ENCODE data around the gene POLR3B. TPM values are rescaled to one million over a fixed set of nuclear protein-coding genes. Genes with fewer than 3 reads are reported as not detected.

Gene POLR3B
- polyA plus RNA-seq, 1 donor (not counting 4 experiments of a cell fraction or from before 2014, with no cell fraction given): 13.9 TPM

- dilution Hi-C loops (cut with MboI; ENCODE audit: extremely low pct_ligation_motif_present, low sequenced_read_pairs): no loop called here
- peak; percentile 73 for FAIRE-seq
- no peak overlapping the region for H2AFZ ChIP-seq (ENCODE audit: control insufficient read depth, low read length)
These were observed 140.5 kb downstream of the POLR3B start for GRCh38 chr12:106498056-106498455.

GRCh38 chr12:106499628-106500027 lies 142.1 kb downstream of the POLR3B start:
- Histone ChIP-seq H3K4me3 (ENCODE audit: control insufficient read depth in 2 of 3, extremely low read depth in 1 of 3, insufficient read depth in 2 of 3, low read depth in 1 of 3, low read length in 3 of 3) (no peak overlapping the region), H3K27ac (ENCODE audit: control insufficient read depth, insufficient read depth, low read length) (no peak overlapping the region), H4K20me1 (ENCODE audit: control insufficient read depth, extremely low read depth, insufficient read depth, low read length) (no peaks in the 10 kb centered on the region), H2AFZ (ENCODE audit: control insufficient read depth, low read length) (no peak overlapping the region), H3K9me3 (ENCODE audit: control insufficient read depth, low read depth, low read length) (no peaks in the 10 kb centered on the region), H3K27me3 (ENCODE audit: control insufficient read depth, extremely low read depth, insufficient read depth, low read length) (no peaks in the 10 kb centered on the region), H3K79me2 (ENCODE audit: control insufficient read depth, insufficient read depth, low read length) (no peaks in the 10 kb centered on the region), H3K4me2 (ENCODE audit: control insufficient read depth, extremely low read depth, insufficient read depth, low read depth, low read length) (no peak overlapping the region), H3K9ac (ENCODE audit: control insufficient read depth, extremely low read depth, insufficient read depth, low read length) (no peak overlapping the region), H3K36me3 (ENCODE audit: control insufficient read depth in 2 of 2, extremely low read depth in 1 of 2, insufficient read depth in 2 of 2, low read length in 2 of 2) (peaks cover 4 to 11% of the 10 kb centered on the region in 2 experiments), H3K4me1 (ENCODE audit: control insufficient read depth, extremely low read depth, insufficient read depth, low read length) (peaks cover 5% of the 10 kb centered on the region), H3K9me1 (ENCODE audit: control insufficient read depth, extremely low read depth, insufficient read depth, low read length) (no peaks in the 10 kb centered on the region)
- no peak for FAIRE-seq
- no peak for DNase-seq (ENCODE audit: low read depth, low spot score)
- TF ChIP-seq CTCF (optimal IDR thresholded peaks at IDR 0.05 in 1 of 3, IDR thresholded peaks at IDR 0.05 in 1 of 3, conservative IDR thresholded peaks at IDR 0.05 in 1 of 3; ENCODE audit: extremely low read depth in 1 of 3, insufficient read depth in 2 of 3, low read length in 3 of 3) (no peak), EZH2 (IDR thresholded peaks at IDR 0.05; ENCODE audit: low read length) (no peak)
- dilution Hi-C loops (cut with MboI; ENCODE audit: extremely low pct_ligation_motif_present, low sequenced_read_pairs): no loop called here

More at GRCh38 chr12:106498056-106498455, 140.5 kb downstream of the POLR3B start:
- Histone ChIP-seq H3K9ac (ENCODE audit: control insufficient read depth, extremely low read depth, insufficient read depth, low read length) (no peak overlapping the region), H3K27me3 (ENCODE audit: control insufficient read depth, extremely low read depth, insufficient read depth, low read length) (no peaks in the 10 kb centered on the region), H3K27ac (ENCODE audit: control insufficient read depth, insufficient read depth, low read length) (no peak overlapping the region), H3K9me1 (ENCODE audit: control insufficient read depth, extremely low read depth, insufficient read depth, low read length) (no peaks in the 10 kb centered on the region), H4K20me1 (ENCODE audit: control insufficient read depth, extremely low read depth, insufficient read depth, low read length) (no peaks in the 10 kb centered on the region), H3K4me2 (ENCODE audit: control insufficient read depth, extremely low read depth, insufficient read depth, low read depth, low read length) (no peak overlapping the region), H3K4me3 (ENCODE audit: control insufficient read depth in 2 of 3, extremely low read depth in 1 of 3, insufficient read depth in 2 of 3, low read depth in 1 of 3, low read length in 3 of 3) (no peak overlapping the region), H3K79me2 (ENCODE audit: control insufficient read depth, insufficient read depth, low read length) (no peaks in the 10 kb centered on the region), H3K4me1 (ENCODE audit: control insufficient read depth, extremely low read depth, insufficient read depth, low read length) (peaks cover 5% of the 10 kb centered on the region), H3K9me3 (ENCODE audit: control insufficient read depth, low read depth, low read length) (no peaks in the 10 kb centered on the region), H3K36me3 (ENCODE audit: control insufficient read depth in 2 of 2, extremely low read depth in 1 of 2, insufficient read depth in 2 of 2, low read length in 2 of 2) (peaks cover 4 to 11% of the 10 kb centered on the region in 2 experiments)
- no peak for DNase-seq (ENCODE audit: low read depth, low spot score)
- no peak for TF ChIP-seq CTCF (optimal IDR thresholded peaks at IDR 0.05 in 1 of 3, IDR thresholded peaks at IDR 0.05 in 1 of 3, conservative IDR thresholded peaks at IDR 0.05 in 1 of 3; ENCODE audit: extremely low read depth in 1 of 3, insufficient read depth in 2 of 3, low read length in 3 of 3)
- TF ChIP-seq EZH2 (IDR thresholded peaks at IDR 0.05; ENCODE audit: low read length): no peak

Measured in keratinocyte (primary cell).